Nephron progenitor cell (in vitro differentiated cells): ENCODE data around the gene CLBA1.

ENCODE experiments used
- DNase-seq: peaks from one replicate; pipeline ENCODE4 v3.0.0; 2021
- H3K27ac Mint-ChIP-seq: 2 replicates; pipeline ENCODE4 v1.8.0; 2021; ENCODE audit warnings: mild to moderate bottlenecking, moderate library complexity, mixed read lengths
- H3K27me3 Mint-ChIP-seq: 2 replicates; pipeline ENCODE4 v1.8.0; 2021; ENCODE audit warnings: mild to moderate bottlenecking, low read depth, mixed read lengths; ENCODE audit not compliant: poor library complexity
- H3K36me3 Mint-ChIP-seq: 2 replicates; pipeline ENCODE4 v1.8.0; 2021; ENCODE audit warnings: low read depth, mixed read lengths
- H3K4me1 Mint-ChIP-seq: 2 replicates; pipeline ENCODE4 v1.8.0; 2021; ENCODE audit warnings: mixed read lengths
- H3K4me3 Mint-ChIP-seq: 2 replicates; pipeline ENCODE4 v1.8.0; 2021; ENCODE audit warnings: mild to moderate bottlenecking, moderate library complexity, mixed read lengths
- H3K9me3 Mint-ChIP-seq: 2 replicates; pipeline ENCODE4 v1.8.0; 2021; ENCODE audit warnings: mild to moderate bottlenecking, moderate library complexity, mixed read lengths
- TF ChIP-seq, protein P1 (sequence below): fragments of 200-600 bp; sonication (generic); IDR thresholded peaks from 2 replicates; pipeline ENCODE4 v1.5.0; 2021; ENCODE audit warnings: antibody characterized with exemption

The CLBA1 gene

GRCh38 chr14:104980611-104981531 is 4.7 kb upstream of the CLBA1 start:
- Mint-ChIP-seq H3K4me3 (no peak overlapping the region), H3K27ac (no peak overlapping the region), H3K36me3 (no peaks in the 10 kb centered on the region), H3K27me3 (peaks cover 57% of the 10 kb centered on the region), H3K4me1 (peaks cover 37% of the 10 kb centered on the region), H3K9me3 (no peaks in the 10 kb centered on the region)
- no peak for DNase-seq
- TF ChIP-seq, protein P1, sequence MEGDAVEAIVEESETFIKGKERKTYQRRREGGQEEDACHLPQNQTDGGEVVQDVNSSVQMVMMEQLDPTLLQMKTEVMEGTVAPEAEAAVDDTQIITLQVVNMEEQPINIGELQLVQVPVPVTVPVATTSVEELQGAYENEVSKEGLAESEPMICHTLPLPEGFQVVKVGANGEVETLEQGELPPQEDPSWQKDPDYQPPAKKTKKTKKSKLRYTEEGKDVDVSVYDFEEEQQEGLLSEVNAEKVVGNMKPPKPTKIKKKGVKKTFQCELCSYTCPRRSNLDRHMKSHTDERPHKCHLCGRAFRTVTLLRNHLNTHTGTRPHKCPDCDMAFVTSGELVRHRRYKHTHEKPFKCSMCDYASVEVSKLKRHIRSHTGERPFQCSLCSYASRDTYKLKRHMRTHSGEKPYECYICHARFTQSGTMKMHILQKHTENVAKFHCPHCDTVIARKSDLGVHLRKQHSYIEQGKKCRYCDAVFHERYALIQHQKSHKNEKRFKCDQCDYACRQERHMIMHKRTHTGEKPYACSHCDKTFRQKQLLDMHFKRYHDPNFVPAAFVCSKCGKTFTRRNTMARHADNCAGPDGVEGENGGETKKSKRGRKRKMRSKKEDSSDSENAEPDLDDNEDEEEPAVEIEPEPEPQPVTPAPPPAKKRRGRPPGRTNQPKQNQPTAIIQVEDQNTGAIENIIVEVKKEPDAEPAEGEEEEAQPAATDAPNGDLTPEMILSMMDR = no peak

- no peak for DNase-seq
- TF ChIP-seq, protein P1 = no peak
- Mint-ChIP-seq H3K9me3 (no peaks in the 10 kb centered on the region), H3K27me3 (peaks cover 47% of the 10 kb centered on the region), H3K4me3 (no peak overlapping the region), H3K36me3 (no peaks in the 10 kb centered on the region), H3K4me1 (peaks cover 35% of the 10 kb centered on the region), H3K27ac (no peak overlapping the region)
These were observed 3.7 kb upstream of the CLBA1 start for GRCh38 chr14:104981699-104982541.

- Mint-ChIP-seq H3K36me3 (no peaks in the 10 kb centered on the region), H3K4me3 (no peak overlapping the region), H3K27ac (no peak overlapping the region), H3K9me3 (no peaks in the 10 kb centered on the region), H3K27me3 (peaks cover 40% of the 10 kb centered on the region), H3K4me1 (peaks cover 38% of the 10 kb centered on the region)
- no peak for DNase-seq
- TF ChIP-seq, protein P1 = no peak
These were observed 2.9 kb upstream of the CLBA1 start for GRCh38 chr14:104982548-104983230.

DNA sequence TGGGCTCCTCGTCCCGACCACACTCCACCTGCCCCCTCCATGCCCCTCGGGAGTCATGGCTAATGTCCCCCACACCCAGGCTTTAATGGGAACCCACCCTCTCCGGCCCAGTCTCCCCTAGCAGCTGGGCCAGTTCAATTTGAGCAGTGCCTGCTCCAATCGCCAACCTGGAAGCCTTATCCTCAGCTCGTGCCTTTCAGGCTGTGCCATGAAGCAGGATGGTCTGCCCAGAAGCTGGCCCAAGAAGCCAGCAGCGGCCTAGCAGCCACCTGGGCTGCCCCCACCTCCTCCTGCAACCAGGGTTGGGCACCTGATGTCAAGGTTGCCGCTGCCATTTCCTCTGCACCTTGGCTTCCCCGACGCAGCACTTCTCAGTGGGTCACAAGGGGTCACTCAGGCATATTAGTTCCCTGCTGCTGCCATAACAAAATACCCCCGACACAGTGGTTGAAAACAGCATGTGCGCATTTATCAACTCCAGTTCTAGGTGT is 2.3 kb upstream of the CLBA1 start:
- Mint-ChIP-seq H3K9me3 (no peaks in the 10 kb centered on the region), H3K4me3 (no peak overlapping the region), H3K27me3 (peaks cover 38% of the 10 kb centered on the region), H3K4me1 (peaks cover 36% of the 10 kb centered on the region), H3K36me3 (no peaks in the 10 kb centered on the region), H3K27ac (no peak overlapping the region)
- no peak for DNase-seq
- TF ChIP-seq, protein P1 = no peak

DNA sequence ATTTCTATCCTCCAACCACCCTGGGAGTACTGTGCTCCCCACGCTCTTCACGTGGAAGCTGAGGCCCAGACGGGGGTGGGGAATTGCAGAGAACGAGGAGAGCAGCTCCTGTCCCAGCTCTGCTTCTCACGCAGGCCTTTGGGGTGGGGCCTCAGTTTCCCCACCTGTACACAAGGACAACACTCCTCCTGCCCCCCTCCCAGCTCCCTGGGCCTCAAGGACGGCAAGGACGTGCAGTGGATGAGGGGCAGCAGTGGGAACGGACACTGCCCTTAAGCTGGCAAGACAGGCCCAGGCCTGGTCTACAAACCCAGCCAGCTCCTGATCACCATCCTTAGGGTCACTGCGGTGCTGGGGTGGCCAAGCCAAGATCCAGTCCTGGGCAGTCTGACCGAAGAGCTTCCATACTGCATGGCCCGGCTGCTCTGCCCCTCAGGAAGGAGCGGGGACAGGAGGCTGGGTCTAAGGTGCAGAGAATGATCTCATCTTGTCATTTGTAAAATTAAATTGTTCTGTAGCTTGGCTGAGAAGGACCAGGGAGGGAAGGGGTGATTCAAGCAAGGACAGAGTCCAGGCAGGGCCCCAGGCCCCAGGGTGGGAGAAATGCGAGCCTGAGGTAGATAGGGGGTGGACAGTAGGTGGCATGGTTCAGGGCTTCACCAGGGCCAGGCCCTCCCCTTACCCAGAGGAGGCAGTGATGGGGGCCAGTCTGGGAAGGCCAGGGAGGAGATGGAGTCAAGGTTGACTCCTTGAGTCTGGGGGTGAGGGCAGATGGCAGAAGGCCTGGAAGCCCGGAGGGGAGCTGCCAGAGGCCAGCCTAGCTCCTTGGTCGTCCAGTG is 1.3 kb upstream of the CLBA1 start:
- TF ChIP-seq, protein P1 = no peak
- H3K4me1 Mint-ChIP-seq = peaks cover 29% of the 10 kb centered on the region
- H3K36me3 Mint-ChIP-seq = no peaks in the 10 kb centered on the region
- no peak for DNase-seq
- H3K27me3 Mint-ChIP-seq = peaks cover 28% of the 10 kb centered on the region
- H3K9me3 Mint-ChIP-seq = no peaks in the 10 kb centered on the region
- no peak overlapping the region for H3K27ac Mint-ChIP-seq
- peak overlapping the region; percentile 78 for H3K4me3 Mint-ChIP-seq
